Pons (tissue), 1 donor: ENCODE results near the gene MAPT.
"Not testable (repeated sequence)": the region's sequence is repeated elsewhere in the genome, so short reads cannot be mapped to it uniquely, and the experiment has no call there.

Experiments
- DNase-seq: peaks from one replicate; pipeline ENCODE4 v3.0.0-alpha.2; 2016; ENCODE audit warnings: low spot score

MAPT gene

GRCh38 chr17:45929344-45929743, 35.0 kb downstream of the MAPT start:
- no peak for DNase-seq

DNA sequence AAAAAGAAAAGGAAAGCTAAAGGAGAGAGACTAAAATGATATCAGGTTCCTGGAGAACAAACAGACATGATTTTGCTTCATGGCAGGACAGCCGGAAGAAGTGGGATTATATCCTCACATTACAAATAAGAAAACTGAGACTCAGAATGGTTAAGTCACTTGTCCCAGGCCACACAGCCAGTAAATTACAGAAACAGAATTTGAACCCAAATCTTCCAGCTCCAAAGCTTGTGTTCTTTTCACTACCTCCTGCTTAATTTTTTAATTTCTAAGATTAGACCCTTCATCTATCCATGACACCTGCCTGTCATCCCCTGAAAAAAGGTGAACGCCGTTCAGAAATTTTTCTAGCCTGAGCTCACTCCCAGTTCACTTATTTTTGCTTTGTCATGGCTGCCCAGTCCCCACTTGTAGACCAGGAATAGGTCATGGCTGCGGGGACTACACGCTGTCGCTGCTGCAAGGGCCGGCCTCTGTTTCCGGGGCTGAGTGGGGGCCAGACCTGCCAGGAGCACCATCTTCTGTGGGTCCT, 36.1 kb downstream of the MAPT start:
- no peak for DNase-seq

GRCh38 chr17:45931677-45932076, 37.3 kb downstream of the MAPT start:
- DNase-seq: no peak

DNA sequence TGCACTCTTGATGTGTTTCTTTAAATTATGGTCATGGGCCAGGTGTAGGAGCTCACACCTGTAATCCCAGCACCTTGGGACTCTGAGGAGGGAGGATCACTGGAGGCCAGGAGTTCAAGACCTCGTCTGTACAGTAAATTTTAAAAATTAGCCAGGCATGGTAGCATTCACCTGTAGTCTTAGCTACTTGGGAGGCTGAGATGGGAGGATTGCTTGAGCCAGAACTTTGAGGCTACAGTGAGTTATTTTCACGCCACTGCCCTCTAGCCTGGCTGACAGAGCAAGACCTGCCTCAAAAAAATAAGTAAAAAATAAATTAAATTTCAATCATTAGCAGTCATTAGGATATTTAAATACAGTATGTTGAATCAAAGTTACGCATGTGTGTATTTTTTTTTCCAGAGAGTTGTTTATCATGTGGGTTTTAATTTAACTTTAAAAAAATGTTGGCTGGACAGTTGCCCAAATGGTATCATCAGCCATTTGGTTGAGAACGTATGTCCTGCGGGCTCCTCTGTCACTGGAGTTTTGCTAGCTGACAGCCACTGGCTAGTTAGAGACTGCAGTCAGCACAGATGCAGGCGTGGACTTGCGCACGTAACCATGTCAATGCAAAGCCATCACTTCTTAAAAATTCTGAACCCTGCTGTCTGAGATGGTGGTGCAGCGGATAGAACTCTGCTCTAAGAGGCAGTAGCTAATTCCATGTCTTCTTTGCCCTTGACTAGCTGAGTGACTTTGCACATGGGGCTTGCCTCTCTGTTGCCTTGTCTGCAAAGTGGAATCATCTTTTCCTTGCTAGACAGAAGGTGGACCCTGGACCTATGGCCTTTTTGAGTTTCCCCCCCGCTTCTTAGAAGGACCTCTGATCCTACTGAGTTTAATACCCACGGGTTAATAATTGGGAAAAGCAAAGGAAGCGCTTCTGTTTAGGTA, 40.0 kb downstream of the MAPT start:
- DNase-seq: no peak

- DNase-seq: no peak
Observed at GRCh38 chr17:45935197-45935709, 40.9 kb downstream of the MAPT start.

- no peak for DNase-seq
Observed at GRCh38 chr17:45935710-45936509, 41.6 kb downstream of the MAPT start.

GRCh38 chr17:45936610-45937009, 42.3 kb downstream of the MAPT start:
- DNase-seq: no peak

- DNase-seq: not testable (repeated sequence)
Observed at GRCh38 chr17:45937186-45937585, 42.8 kb downstream of the MAPT start.

DNA sequence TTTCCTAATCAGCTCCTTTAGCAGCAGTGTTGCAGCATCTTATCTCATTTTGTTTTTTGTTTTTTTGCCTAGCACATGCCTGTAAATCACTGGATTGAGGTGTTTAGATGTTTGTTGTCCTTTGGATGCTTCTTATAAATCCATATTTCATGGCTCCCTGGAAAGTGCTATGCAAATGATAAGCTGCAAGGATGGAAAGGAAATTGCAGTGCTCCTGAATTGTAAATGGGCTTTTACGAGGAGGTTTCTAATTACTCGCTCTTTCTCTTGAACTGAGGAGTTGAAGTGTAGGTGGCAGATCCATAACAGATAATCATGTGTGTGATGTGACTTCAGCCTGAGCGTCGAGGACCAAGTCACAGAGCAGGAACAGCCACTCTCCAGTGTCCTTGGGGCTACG, 45.0 kb downstream of the MAPT start:
- no peak for DNase-seq

- no peak for DNase-seq
Observed at GRCh38 chr17:45940293-45940692, 45.9 kb downstream of the MAPT start.

DNA sequence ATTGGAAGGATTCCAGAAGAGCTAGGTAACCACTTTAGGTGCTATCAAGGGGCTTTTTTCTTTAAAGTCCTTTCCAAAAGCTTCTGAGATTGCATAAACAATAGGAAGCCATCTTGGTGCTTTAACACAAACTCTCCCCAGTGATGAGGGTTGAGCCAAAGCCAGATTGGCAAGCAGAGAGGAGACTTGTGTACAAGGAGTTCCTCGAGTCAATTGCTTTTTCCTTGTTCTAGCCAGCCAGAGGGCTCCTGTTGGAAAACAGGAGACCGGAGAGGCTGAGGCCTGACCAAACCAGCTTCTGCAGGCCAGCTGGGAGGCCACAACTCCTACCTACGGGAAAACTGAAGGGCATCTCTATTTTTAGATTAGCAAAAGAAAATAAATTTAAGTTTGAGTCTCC, 46.5 kb downstream of the MAPT start:
- DNase-seq: peak; percentile 93

DNA sequence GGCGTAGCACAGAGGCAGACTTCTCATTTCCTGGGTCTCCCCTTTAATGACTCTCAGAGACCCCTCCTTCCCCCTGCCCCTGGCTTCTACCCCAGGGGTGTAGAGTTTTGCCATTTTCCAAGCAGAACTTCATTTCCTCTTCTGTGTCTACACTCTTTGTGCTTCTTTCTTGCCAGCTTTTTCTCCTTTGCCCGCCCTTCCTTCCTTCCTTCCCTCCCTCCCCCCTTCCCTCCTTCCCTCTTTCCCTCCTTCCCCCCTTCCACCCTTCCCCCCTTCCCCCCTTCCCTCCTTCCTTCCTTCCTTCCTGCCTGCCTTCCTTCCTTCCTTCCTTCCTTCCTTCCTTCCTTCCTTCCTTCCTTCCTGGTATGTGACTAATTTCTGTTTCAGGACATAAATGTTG, 47.0 kb downstream of the MAPT start:
- DNase-seq: no peak

DNA sequence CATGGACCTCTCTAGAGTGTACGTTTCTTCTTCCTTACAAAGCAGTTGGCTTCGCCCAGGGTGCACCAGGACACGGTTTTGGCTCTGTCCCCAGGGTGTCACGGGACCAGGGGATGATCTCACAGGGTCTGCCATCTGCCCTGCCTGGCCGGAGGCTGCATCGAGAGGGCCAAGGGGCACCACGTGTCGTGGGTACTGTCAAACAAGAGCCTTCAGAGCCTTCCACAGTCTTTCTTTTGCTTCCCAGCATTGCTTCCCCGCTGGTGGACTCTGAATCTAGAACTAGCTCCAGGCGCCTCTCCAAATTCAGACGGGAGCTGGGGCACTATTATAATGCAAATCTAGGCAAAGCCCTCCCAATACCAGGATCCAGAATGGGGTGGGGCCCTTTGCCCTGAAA, 47.9 kb downstream of the MAPT start:
- peak; percentile 99 for DNase-seq

GRCh38 chr17:45946841-45947256, 52.5 kb downstream of the MAPT start:
- peak; percentile 92 for DNase-seq

- DNase-seq: no peak
Observed at GRCh38 chr17:45948498-45948880, 54.1 kb downstream of the MAPT start.

GRCh38 chr17:45948881-45949624, 54.7 kb downstream of the MAPT start:
- DNase-seq: no peak

DNA sequence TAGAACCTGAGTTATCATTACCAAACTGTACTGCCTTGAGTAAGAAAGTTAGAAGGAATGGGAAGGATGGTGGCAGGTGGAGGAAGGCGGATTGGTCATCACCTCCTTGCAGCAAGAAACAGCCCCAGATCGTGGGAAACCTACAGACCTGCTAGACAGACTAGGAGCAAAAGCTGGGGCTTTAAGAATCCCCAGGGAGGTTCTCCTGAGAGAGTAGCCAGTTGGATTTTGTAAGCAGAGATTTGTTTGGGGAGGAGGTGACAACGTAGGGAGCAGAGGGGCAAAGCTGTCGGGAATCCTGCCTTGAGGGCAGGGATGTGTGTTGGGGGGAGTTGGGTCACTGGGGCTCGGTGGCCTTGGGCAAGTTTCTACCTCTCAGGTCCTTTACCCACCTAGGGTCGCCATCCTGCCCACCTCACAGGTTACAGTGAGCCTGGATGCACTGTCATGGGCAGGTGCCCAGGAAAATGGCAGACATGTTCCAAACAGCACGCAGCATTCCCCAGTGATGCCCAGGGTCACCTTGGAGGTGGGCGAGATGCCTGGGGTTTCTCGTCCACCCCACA, 55.5 kb downstream of the MAPT start:
- DNase-seq: no peak

DNA sequence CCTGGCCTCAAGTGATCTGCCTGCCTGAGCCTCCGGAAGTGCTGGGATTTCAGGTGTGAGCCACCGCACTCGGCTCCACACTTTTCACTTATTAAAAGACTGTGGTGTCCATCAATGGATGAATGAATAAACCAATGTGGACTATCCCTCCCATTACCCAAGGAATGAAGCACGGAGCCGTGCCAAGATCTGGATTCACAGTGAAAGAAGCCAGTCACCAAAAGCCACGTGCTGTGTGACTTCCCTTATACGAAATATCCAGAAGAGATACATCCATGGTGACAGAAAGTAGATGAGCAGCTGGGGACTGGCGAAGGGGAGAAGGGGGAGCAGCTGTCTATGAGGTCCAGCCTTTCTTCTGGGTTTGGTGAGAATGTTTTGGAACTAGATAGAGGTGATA, 56.5 kb downstream of the MAPT start:
- peak; percentile 77 for DNase-seq

- no peak for DNase-seq
Observed at GRCh38 chr17:45951403-45951802, 57.0 kb downstream of the MAPT start.

GRCh38 chr17:45951941-45952340, 57.6 kb downstream of the MAPT start:
- DNase-seq: no peak

GRCh38 chr17:45952814-45953320, 58.5 kb downstream of the MAPT start:
- DNase-seq: no peak
